Subcutaneous abdominal adipose tissue (tissue), 5 donors: ENCODE measurements around the gene CTR9.

ENCODE experiments used
- H3K27ac ChIP-seq: one replicate; pipeline ENCODE4 v1.7.0; 2013; ENCODE audit warnings: low read depth, mild to moderate bottlenecking, inconsistent platforms, low read length, moderate library complexity
- H3K27me3 ChIP-seq, 5 donors: one replicate each; pipeline ENCODE4 v1.7.0; 2013; ENCODE audit warnings: low read length in 5 of 5, inconsistent platforms in 1 of 5; ENCODE audit not compliant: control insufficient read depth in 5 of 5, insufficient read depth in 4 of 5
- H3K36me3 ChIP-seq, 5 donors: one replicate each; pipeline ENCODE4 v1.7.0; 2013; ENCODE audit warnings: low read length in 5 of 5; ENCODE audit not compliant: control insufficient read depth in 5 of 5, insufficient read depth in 5 of 5
- H3K4me1 ChIP-seq, 5 donors: one replicate each; pipeline ENCODE4 v1.7.0; 2013; ENCODE audit warnings: low read length in 5 of 5, mild to moderate bottlenecking in 3 of 5, moderate library complexity in 1 of 5; ENCODE audit not compliant: control insufficient read depth in 5 of 5, insufficient read depth in 5 of 5
- H3K4me3 ChIP-seq, 5 donors: one replicate each; pipeline ENCODE4 v1.7.0; 2013; ENCODE audit warnings: low read length in 5 of 5, low read depth in 1 of 5
- H3K9ac ChIP-seq, 5 donors: one replicate each; pipeline ENCODE4 v1.7.0; 2013; ENCODE audit warnings: low read length in 5 of 5, mild to moderate bottlenecking in 4 of 5, moderate library complexity in 3 of 5
- H3K9me3 ChIP-seq, 5 donors: one replicate each; pipeline ENCODE4 v1.7.0; 2013; ENCODE audit warnings: low read length in 5 of 5; ENCODE audit not compliant: control insufficient read depth in 5 of 5
- donor health status: healthy.
- donor health status: healthy.
- donor health status: healthy.
- donor health status: healthy.
- donor health status: healthy.

Gene CTR9

GRCh38 chr11:10742460-10743208, 8.4 kb upstream of the CTR9 start:
- Histone ChIP-seq H3K4me1 (no peaks in the 10 kb centered on the region), H3K27ac (no peak overlapping the region), H3K27me3 (no peaks in the 10 kb centered on the region), H3K4me3 (no peak overlapping the region), H3K9me3 (no peaks in the 10 kb centered on the region), H3K9ac (no peak overlapping the region), H3K36me3 (no peaks in the 10 kb centered on the region)

- Histone ChIP-seq H3K9me3 (no peaks in the 10 kb centered on the region), H3K36me3 (no peaks in the 10 kb centered on the region), H3K4me1 (no peaks in the 10 kb centered on the region), H3K27ac (no peak overlapping the region), H3K27me3 (no peaks in the 10 kb centered on the region), H3K9ac (no peak overlapping the region), H3K4me3 (no peak overlapping the region)
These were observed 7.6 kb upstream of the CTR9 start for GRCh38 chr11:10743354-10744000.

GRCh38 chr11:10744206-10744605, 6.8 kb upstream of the CTR9 start:
- Histone ChIP-seq H3K9ac (no peak overlapping the region), H3K27ac (no peak overlapping the region), H3K4me3 (no peak overlapping the region), H3K9me3 (no peaks in the 10 kb centered on the region), H3K4me1 (no peaks in the 10 kb centered on the region), H3K36me3 (no peaks in the 10 kb centered on the region), H3K27me3 (no peaks in the 10 kb centered on the region)

- peaks cover 0 to 8% (median 5%) of the 10 kb centered on the region in 5 donors for H3K4me1 ChIP-seq
- H3K4me3 ChIP-seq = no peak overlapping the region
- H3K27me3 ChIP-seq = no peaks in the 10 kb centered on the region
- no peaks in the 10 kb centered on the region for H3K36me3 ChIP-seq
- H3K9ac ChIP-seq = no peak overlapping the region
- no peak overlapping the region for H3K27ac ChIP-seq
- no peaks in the 10 kb centered on the region for H3K9me3 ChIP-seq
These were observed 4.2 kb upstream of the CTR9 start for GRCh38 chr11:10746871-10747270.

GRCh38 chr11:10747733-10748132, 3.3 kb upstream of the CTR9 start:
- no peaks in the 10 kb centered on the region for H3K27me3 ChIP-seq
- no peaks in the 10 kb centered on the region for H3K36me3 ChIP-seq
- no peak overlapping the region for H3K4me3 ChIP-seq
- H3K27ac ChIP-seq = no peak overlapping the region
- no peaks in the 10 kb centered on the region for H3K9me3 ChIP-seq
- H3K4me1 ChIP-seq = peaks cover 0 to 16% (median 14%) of the 10 kb centered on the region in 5 donors
- H3K9ac ChIP-seq = no peak overlapping the region

GRCh38 chr11:10749476-10749875, 1.6 kb upstream of the CTR9 start:
- H3K27me3 ChIP-seq = no peaks in the 10 kb centered on the region
- H3K9me3 ChIP-seq = no peaks in the 10 kb centered on the region
- peaks cover 0 to 16% (median 14%) of the 10 kb centered on the region in 5 donors for H3K4me1 ChIP-seq
- no peak overlapping the region for H3K9ac ChIP-seq
- H3K36me3 ChIP-seq = peaks cover 0 to 10% (median 4%) of the 10 kb centered on the region in 5 donors
- no peak overlapping the region for H3K27ac ChIP-seq
- H3K4me3 ChIP-seq = no peak overlapping the region

GRCh38 chr11:10751581-10751940, 515 bp downstream of the CTR9 start:
- peak overlapping the region; percentile 84 to 99 (median 97) for H3K4me3 ChIP-seq
- H3K27ac ChIP-seq = peak overlapping the region; percentile 95
- peaks cover 0 to 16% (median 14%) of the 10 kb centered on the region in 5 donors for H3K4me1 ChIP-seq
- H3K9ac ChIP-seq = peak overlapping the region; percentile 66 to 98 (median 95)
- H3K27me3 ChIP-seq = no peaks in the 10 kb centered on the region
- peaks cover 13 to 29% (median 16%) of the 10 kb centered on the region in 5 donors for H3K36me3 ChIP-seq
- H3K9me3 ChIP-seq = no peaks in the 10 kb centered on the region

GRCh38 chr11:10752061-10752460, 1.0 kb downstream of the CTR9 start:
- H3K4me1 ChIP-seq = peaks cover 0 to 16% (median 14%) of the 10 kb centered on the region in 5 donors
- no peaks in the 10 kb centered on the region for H3K27me3 ChIP-seq
- peak overlapping the region in 4 of 5 donors; percentile 92 to 98 (median 96) for H3K9ac ChIP-seq
- no peak overlapping the region for H3K27ac ChIP-seq
- H3K36me3 ChIP-seq = peaks cover 15 to 34% (median 19%) of the 10 kb centered on the region in 5 donors
- no peaks in the 10 kb centered on the region for H3K9me3 ChIP-seq
- H3K4me3 ChIP-seq = peak overlapping the region; percentile 84 to 99 (median 97)

- Histone ChIP-seq H3K36me3 (peaks cover 15 to 38% (median 23%) of the 10 kb centered on the region in 5 donors), H3K4me3 (peak overlapping the region in 3 of 5 donors; percentile 49 to 99 (median 97)), H3K27me3 (no peaks in the 10 kb centered on the region), H3K9me3 (no peaks in the 10 kb centered on the region), H3K9ac (peak overlapping the region in 1 of 5 donors; percentile 0), H3K4me1 (peaks cover 0 to 16% (median 14%) of the 10 kb centered on the region in 5 donors), H3K27ac (no peak overlapping the region)
These were observed 1.4 kb downstream of the CTR9 start for GRCh38 chr11:10752486-10752885.

GRCh38 chr11:10758957-10759356, 7.9 kb downstream of the CTR9 start:
- no peaks in the 10 kb centered on the region for H3K27me3 ChIP-seq
- peaks cover 56 to 91% (median 75%) of the 10 kb centered on the region in 5 donors for H3K36me3 ChIP-seq
- no peak overlapping the region for H3K27ac ChIP-seq
- no peak overlapping the region for H3K4me3 ChIP-seq
- no peaks in the 10 kb centered on the region for H3K9me3 ChIP-seq
- H3K9ac ChIP-seq = no peak overlapping the region
- no peaks in the 10 kb centered on the region for H3K4me1 ChIP-seq
